Prostate gland (tissue), 2 donors: Measurements from ENCODE around the gene TMEM176A. TPM values are rescaled to one million over a fixed set of nuclear protein-coding genes. Genes with fewer than 3 reads are reported as not detected.

ENCODE experiments used
- DNase-seq: peaks from one replicate; pipeline ENCODE4 v3.0.0-alpha.2; 2019; ENCODE audit warnings: low spot score
- H3K27ac ChIP-seq, 2 donors: fragments of 200-600 bp; sonication (generic); 2 replicates each; pipeline ENCODE4 v1.5.1; 2017 to 2019
- H3K27me3 ChIP-seq: fragments of 200-600 bp; sonication (generic); replicated peaks from 2 replicates; pipeline ENCODE4 v1.5.1; 2019; ENCODE audit not compliant: insufficient read depth
- H3K36me3 ChIP-seq, 2 donors: fragments of 200-600 bp; sonication (generic); 1 replicate in 1 of 2; 2 replicates in 1 of 2; pipeline versions ENCODE4 v1.5.1 to v1.8.1; 2017 to 2019
- H3K4me1 ChIP-seq: fragments of 200-600 bp; sonication (generic); replicated peaks from 2 replicates; pipeline ENCODE4 v1.5.1; 2019
- H3K4me3 ChIP-seq, 2 donors: fragments of 200-600 bp; sonication (generic); 2 replicates each; pipeline ENCODE4 v1.5.1; 2017 to 2019
- H3K9me3 ChIP-seq: fragments of 200-600 bp; sonication (generic); 2 replicates; pipeline ENCODE4 v1.5.1; 2017
- POLR2A ChIP-seq: fragments of 450-650 bp; IDR thresholded peaks from one replicate; pipeline ENCODE4 v1.6.1; 2016; ENCODE audit warnings: antibody characterized with exemption, mild to moderate bottlenecking
- POLR2AphosphoS5 ChIP-seq: sonication (generic); formaldehyde crosslinking; IDR thresholded peaks from one replicate; pipeline ENCODE4 v1.6.1; 2017; ENCODE audit warnings: antibody characterized with exemption
- WGBS: methylation state at CpG from one replicate; pipeline ENCODE4 v1.1.5; 2018; 5-methylcytosine and 5-hydroxymethylcytosine counted together
- intact Hi-C: fragments of 100-400 bp; cut with DNase I; formaldehyde crosslinking; loops from one replicate; pipeline ENCODE4 v1.14.2; 2022
- total RNA-seq, 2 donors: library from RNA; depleted of rRNA; stranded (reverse); fragments of >200 nt; gene quantifications; one replicate each; pipeline ENCODE4 v1.1.0, GENCODE V29; 2016
- TF ChIP-seq, protein P1 (sequence below), 4 experiments: fragments of 200-600 bp in 2 of 4; fragments of 450-650 bp in 2 of 4; sonication (generic) in 2 of 4; IDR thresholded peaks; 1 replicate in 3 of 4; 2 replicates in 1 of 4; pipeline ENCODE4 v1.5.1; 2016 to 2019; ENCODE audit warnings: antibody characterized with exemption in 4 of 4, mild to moderate bottlenecking in 2 of 4, moderate library complexity in 2 of 4

Gene TMEM176A, protein sequence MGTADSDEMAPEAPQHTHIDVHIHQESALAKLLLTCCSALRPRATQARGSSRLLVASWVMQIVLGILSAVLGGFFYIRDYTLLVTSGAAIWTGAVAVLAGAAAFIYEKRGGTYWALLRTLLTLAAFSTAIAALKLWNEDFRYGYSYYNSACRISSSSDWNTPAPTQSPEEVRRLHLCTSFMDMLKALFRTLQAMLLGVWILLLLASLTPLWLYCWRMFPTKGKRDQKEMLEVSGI
- total RNA-seq: 1 to 10 TPM; 3.8 to 6.9 TPM

- TF ChIP-seq, protein P1, sequence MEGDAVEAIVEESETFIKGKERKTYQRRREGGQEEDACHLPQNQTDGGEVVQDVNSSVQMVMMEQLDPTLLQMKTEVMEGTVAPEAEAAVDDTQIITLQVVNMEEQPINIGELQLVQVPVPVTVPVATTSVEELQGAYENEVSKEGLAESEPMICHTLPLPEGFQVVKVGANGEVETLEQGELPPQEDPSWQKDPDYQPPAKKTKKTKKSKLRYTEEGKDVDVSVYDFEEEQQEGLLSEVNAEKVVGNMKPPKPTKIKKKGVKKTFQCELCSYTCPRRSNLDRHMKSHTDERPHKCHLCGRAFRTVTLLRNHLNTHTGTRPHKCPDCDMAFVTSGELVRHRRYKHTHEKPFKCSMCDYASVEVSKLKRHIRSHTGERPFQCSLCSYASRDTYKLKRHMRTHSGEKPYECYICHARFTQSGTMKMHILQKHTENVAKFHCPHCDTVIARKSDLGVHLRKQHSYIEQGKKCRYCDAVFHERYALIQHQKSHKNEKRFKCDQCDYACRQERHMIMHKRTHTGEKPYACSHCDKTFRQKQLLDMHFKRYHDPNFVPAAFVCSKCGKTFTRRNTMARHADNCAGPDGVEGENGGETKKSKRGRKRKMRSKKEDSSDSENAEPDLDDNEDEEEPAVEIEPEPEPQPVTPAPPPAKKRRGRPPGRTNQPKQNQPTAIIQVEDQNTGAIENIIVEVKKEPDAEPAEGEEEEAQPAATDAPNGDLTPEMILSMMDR (IDR thresholded peaks at IDR 0.05): no peak
- Histone ChIP-seq H3K4me1 (no peaks in the 10 kb centered on the region), H3K9me3 (no peaks in the 10 kb centered on the region), H3K27ac (no peak within 1 kb of the TSS), H3K36me3 (no peaks in the 10 kb centered on the region), H3K27me3 (peaks cover 11% of the 10 kb centered on the region), H3K4me3 (peak within 1 kb of the TSS; percentile 20 to 39)
- WGBS: 4% methylated on average over 53 of the region's 54 CpGs
- DNase-seq: no peak
- intact Hi-C loops: no loop called here
Measured at GRCh38 chr7:150800581-150801241, at the start of gene TMEM176A. Gene TMEM176A (plus strand): TSS chr7:150800769. CDS start chr7:150801551, 782 bp downstream.

DNA sequence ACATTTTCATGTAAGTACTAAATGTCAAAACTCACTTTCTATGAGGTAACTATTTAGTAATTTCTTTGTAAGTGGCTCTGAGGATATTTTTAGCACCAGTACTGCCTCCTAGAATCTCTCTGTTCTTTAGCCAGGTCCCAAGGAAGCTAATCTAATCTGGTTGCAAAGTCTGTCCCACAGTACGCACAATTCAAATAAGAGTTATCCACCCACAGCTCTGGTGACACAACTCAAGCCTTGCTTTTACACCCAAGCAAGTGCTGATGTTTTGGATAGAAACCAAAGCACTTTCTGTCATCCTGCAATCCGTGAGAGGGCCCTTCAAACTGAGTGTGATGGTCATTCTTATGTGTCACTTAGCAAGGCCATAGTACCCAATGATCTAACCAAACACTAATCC lies 48.9 kb upstream of the TMEM176A start:
- H3K36me3 ChIP-seq: no peaks in the 10 kb centered on the region
- H3K9me3 ChIP-seq: no peaks in the 10 kb centered on the region
- TF ChIP-seq, protein P1 (IDR thresholded peaks at IDR 0.05): no peak
- TF ChIP-seq POLR2AphosphoS5: no peak
- no peak for TF ChIP-seq POLR2A
- no peak overlapping the region for H3K27ac ChIP-seq
- WGBS: 51% methylated on average over 2 of the region's 2 CpGs
- H3K4me3 ChIP-seq: no peak overlapping the region
- no peak for DNase-seq
- intact Hi-C loops: no loop called here
- no peaks in the 10 kb centered on the region for H3K27me3 ChIP-seq
- H3K4me1 ChIP-seq: no peaks in the 10 kb centered on the region

DNA sequence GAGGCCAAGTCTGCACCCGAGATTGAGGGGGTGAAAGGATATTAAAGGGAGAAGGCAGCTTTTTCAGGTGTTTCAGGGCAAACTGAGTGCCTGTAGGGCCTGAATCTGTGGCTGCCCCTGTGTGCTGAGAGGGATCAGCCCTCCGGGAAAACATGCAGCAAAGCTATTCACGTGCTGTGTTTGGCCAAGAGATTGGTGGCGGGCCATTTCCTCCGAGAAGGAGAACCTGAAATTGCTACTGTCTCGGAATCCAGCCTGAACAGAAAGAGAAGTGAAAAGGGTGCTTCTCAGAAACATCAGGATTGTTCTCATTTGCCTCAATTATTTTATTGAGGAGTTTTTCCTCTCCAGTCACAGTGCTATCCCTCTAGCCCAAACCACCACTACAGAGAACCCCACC lies 47.3 kb upstream of the TMEM176A start:
- no peak overlapping the region for H3K27ac ChIP-seq
- WGBS: 61% methylated on average over 6 of the region's 6 CpGs
- H3K4me1 ChIP-seq: no peaks in the 10 kb centered on the region
- DNase-seq: no peak
- no peaks in the 10 kb centered on the region for H3K9me3 ChIP-seq
- no peak for TF ChIP-seq POLR2AphosphoS5
- TF ChIP-seq, protein P1 (IDR thresholded peaks at IDR 0.05): no peak
- no peak for TF ChIP-seq POLR2A
- no peaks in the 10 kb centered on the region for H3K27me3 ChIP-seq
- no peak overlapping the region for H3K4me3 ChIP-seq
- intact Hi-C loops: no loop called here
- H3K36me3 ChIP-seq: no peaks in the 10 kb centered on the region

DNA sequence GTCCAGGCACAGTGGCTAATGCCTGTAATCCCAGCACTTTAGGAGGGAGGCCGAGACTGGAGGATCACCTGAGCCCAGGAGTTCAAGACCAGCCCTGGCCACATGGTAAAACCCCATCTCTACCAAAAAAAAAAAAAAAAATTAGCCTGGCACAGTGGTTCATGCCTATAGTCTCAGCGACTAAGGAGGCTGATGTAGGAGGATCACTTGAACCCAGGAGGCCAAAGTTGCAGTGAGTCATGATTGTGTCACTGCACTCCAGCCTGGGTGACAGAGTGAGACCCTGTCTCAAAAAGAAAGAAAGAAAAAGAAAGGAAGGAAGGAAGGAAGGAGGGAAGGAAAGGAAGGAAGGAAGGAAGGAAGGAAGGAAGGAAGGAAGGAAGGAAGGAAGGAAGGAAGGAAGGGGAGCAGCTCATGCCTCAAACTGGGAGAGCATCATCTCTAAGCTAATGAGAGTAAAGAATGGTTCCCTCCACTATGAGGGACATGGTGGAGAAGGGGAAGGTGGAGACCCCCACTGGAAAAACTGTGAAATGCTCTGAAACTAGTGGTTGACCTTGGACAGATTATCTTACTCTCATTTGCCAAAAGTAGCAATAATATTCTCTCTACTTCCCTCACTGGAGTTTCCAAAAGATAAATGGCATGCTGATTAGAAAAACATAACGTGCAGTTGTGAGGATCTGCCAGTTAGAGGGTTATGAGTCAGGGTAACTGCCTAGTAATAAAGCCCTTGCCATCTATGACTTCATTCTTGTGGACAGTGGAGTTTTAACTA lies 46.6 kb upstream of the TMEM176A start:
- no peaks in the 10 kb centered on the region for H3K9me3 ChIP-seq
- no peak overlapping the region for H3K4me3 ChIP-seq
- intact Hi-C loops: no loop called here
- WGBS: 44% methylated on average over 3 of the region's 3 CpGs
- no peaks in the 10 kb centered on the region for H3K27me3 ChIP-seq
- no peaks in the 10 kb centered on the region for H3K4me1 ChIP-seq
- no peak for TF ChIP-seq POLR2A
- DNase-seq: no peak
- no peak overlapping the region for H3K27ac ChIP-seq
- no peaks in the 10 kb centered on the region for H3K36me3 ChIP-seq

GRCh38 chr7:150754951-150755350 lies 45.6 kb upstream of the TMEM176A start:
- no peak for DNase-seq
- no peaks in the 10 kb centered on the region for H3K36me3 ChIP-seq
- intact Hi-C loops: no loop called here
- no peak overlapping the region for H3K27ac ChIP-seq
- H3K27me3 ChIP-seq: no peaks in the 10 kb centered on the region
- no peaks in the 10 kb centered on the region for H3K4me1 ChIP-seq
- H3K4me3 ChIP-seq: no peak overlapping the region
- H3K9me3 ChIP-seq: no peaks in the 10 kb centered on the region
- no peak for TF ChIP-seq POLR2A
- TF ChIP-seq, protein P1 (IDR thresholded peaks at IDR 0.05): no peak
- no peak for TF ChIP-seq POLR2AphosphoS5
